Measurements from ENCODE around the gene CDHR3. TPM values are rescaled to one million over a fixed set of nuclear protein-coding genes. Genes with fewer than 3 reads are reported as not detected.

CDHR3 gene
- total and polyA plus RNA-seq, 2 of the 8 experiments (the other 6 are each of a cell fraction or from before 2014, with no cell fraction given) = 6.4 to 6.8 TPM

DNA sequence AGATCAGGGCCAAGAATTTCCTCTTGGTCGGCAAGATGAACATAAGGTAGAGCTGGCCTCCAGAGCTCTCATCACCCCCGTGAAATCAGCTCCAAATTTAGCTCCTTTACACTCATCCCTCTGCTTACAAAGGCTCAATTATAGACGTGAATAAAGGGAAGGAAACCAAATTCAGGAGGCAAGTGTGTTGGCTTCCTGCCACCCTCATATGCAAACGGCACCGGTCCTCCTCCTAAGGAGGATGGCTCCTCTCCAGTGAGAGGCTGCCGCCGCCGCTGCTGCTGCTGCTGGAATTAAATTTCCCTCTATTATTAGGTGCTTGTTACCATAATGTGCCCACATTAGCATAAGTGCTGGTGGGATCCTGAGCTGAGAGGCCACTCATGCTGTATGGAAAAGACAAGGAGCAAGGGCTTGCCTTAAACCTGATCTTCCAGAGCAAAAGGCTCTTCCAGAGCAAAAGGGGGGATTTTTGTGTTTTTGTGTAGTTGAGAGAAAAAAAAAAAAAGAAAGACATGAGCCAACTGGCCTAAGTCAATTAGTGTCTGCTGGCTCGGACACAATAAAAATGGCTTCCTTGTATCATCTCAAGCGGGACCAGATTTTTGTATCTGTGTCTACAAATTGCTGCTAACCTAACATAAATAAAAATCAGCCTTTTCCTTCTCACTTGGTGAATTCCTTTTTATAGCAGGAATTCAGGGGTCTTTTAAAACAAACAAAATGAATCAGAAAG lies 68.4 kb downstream of the CDHR3 start:
- H4K20me1 ChIP-seq (replicated peaks in 1 of 2; ENCODE audit: control insufficient read depth in 1 of 2, insufficient read depth in 2 of 2, low read length in 2 of 2) = no peaks in the 10 kb centered on the region
- no peaks in the 10 kb centered on the region for H3K27me3 ChIP-seq (replicated peaks in 1 of 4; ENCODE audit: control insufficient read depth in 3 of 4, extremely low read depth in 1 of 4, insufficient read depth in 3 of 4, low read length in 3 of 4)
- WGBS, 2 experiments (ENCODE audit: extremely low coverage in 1 of 2, insufficient coverage in 1 of 2, insufficient read length in 1 of 2, insufficient replicate concordance in 2 of 2, low coverage in 1 of 2, low lambda C conversion rate in 2 of 2, missing lambda C conversion rate in 1 of 2) = 48% methylated on average over 10 of the region's 10 CpGs; no CpG with 5 or more reads in 1 of the 2 experiments
- H3K4me1 ChIP-seq (replicated peaks in 1 of 4; ENCODE audit: control insufficient read depth in 3 of 4, insufficient read depth in 4 of 4, low read length in 3 of 4) = peaks cover 0 to 16% (median 5%) of the 10 kb centered on the region in 4 experiments; a peak in 5 of 7 replicates
- H2BK12ac ChIP-seq (ENCODE audit: low read depth, low read length) = peak overlapping the region; percentile 54; the same call in 1 of the 2 replicates
- no peak for TF ChIP-seq POU5F1 (IDR thresholded peaks at IDR 0.05; ENCODE audit: low read depth, low read length)
- TF ChIP-seq SUZ12 (IDR thresholded peaks at IDR 0.05; ENCODE audit: low read length) = no peak
- TF ChIP-seq JUND (IDR thresholded peaks at IDR 0.05; ENCODE audit: low read length) = no peak
- TF ChIP-seq SAP30 (IDR thresholded peaks at IDR 0.05; ENCODE audit: insufficient read depth, insufficient replicate concordance, low read length) = no peak
- no peak for TF ChIP-seq TAF7 (optimal IDR thresholded peaks at IDR 0.05; ENCODE audit: borderline replicate concordance, low read depth, low read length)
- no peak for TF ChIP-seq EP300 (IDR thresholded peaks at IDR 0.05; ENCODE audit: borderline replicate concordance in 1 of 2, low read depth in 2 of 2, low read length in 2 of 2)
- no peak for TF ChIP-seq RXRA (IDR thresholded peaks at IDR 0.05; ENCODE audit: insufficient read depth, low read depth, low read length)
- TF ChIP-seq SIRT6 (IDR thresholded peaks at IDR 0.05; ENCODE audit: low read length) = no peak
- no peak for TF ChIP-seq HDAC2 (IDR thresholded peaks at IDR 0.05; ENCODE audit: borderline replicate concordance in 1 of 2, low read depth in 2 of 2, low read length in 2 of 2)
- no peak for TF ChIP-seq PHF8 (conservative IDR thresholded peaks at IDR 0.05; ENCODE audit: low read depth, low read length)
- H2BK5ac ChIP-seq (ENCODE audit: low read depth, low read length) = peak overlapping the region; percentile 66
- POLR2A ChIA-PET (ENCODE audit: partially characterized antibody) = no interaction called here
- H3K9me3 ChIP-seq (ENCODE audit: insufficient read depth in 2 of 2, low read depth in 1 of 2, low read length in 1 of 2) = no peaks in the 10 kb centered on the region
- H3K23ac ChIP-seq (ENCODE audit: insufficient read length) = no peak overlapping the region
- no peak overlapping the region for H3K56ac ChIP-seq (replicated peaks; ENCODE audit: insufficient read length, low read depth, low read length)
- 0 out of 2 replicates have a peak overlapping the region, but pooled peaks have one; percentile 6 for H2BK20ac ChIP-seq (ENCODE audit: low read length)
- H3K9ac ChIP-seq (replicated peaks in 1 of 4; ENCODE audit: extremely low read depth in 1 of 4, low read depth in 3 of 4, low read length in 3 of 4) = no peak overlapping the region
- no peak overlapping the region for H2BK120ac ChIP-seq (replicated peaks; ENCODE audit: low read depth, low read length)
- H3K23me2 ChIP-seq (ENCODE audit: low read depth, low read length) = no peaks in the 10 kb centered on the region
- peak overlapping the region in 1 of 2 experiments; percentile 26; a peak in 1 of 4 replicates for H3K4me2 ChIP-seq (ENCODE audit: insufficient read depth in 1 of 2, low read depth in 2 of 2, low read length in 2 of 2)
- H3K4ac ChIP-seq (replicated peaks; ENCODE audit: insufficient read length, low read depth, low read length) = no peak overlapping the region
- peak overlapping the region; percentile 57; the same call in 1 of the 2 replicates for H2AFZ ChIP-seq (ENCODE audit: low read length)
- H3K14ac ChIP-seq (ENCODE audit: insufficient read length) = no peak overlapping the region
- H4K91ac ChIP-seq (replicated peaks; ENCODE audit: insufficient read length, low read length) = no peak overlapping the region
- H3K4me3 ChIP-seq (ENCODE audit: extremely low read depth in 1 of 4, insufficient read depth in 2 of 4, low read depth in 3 of 4, low read length in 4 of 4) = no peak overlapping the region; a peak in 1 of 8 replicates
- 0 out of 2 replicates have a peak overlapping the region, but pooled peaks have one; percentile 48 for H3K18ac ChIP-seq (ENCODE audit: extremely low read depth, low read length)
- no peaks in the 10 kb centered on the region for H3K79me2 ChIP-seq (ENCODE audit: control insufficient read depth in 1 of 2, insufficient read depth in 2 of 2, low read length in 2 of 2)
- H3K79me1 ChIP-seq (ENCODE audit: low read depth, low read length) = no peaks in the 10 kb centered on the region
- no peak overlapping the region for H3K27ac ChIP-seq (ENCODE audit: low read depth, low read length)
- H3K36me3 ChIP-seq (ENCODE audit: control insufficient read depth in 2 of 4, insufficient read depth in 4 of 4, low read length in 3 of 4) = no peaks in the 10 kb centered on the region
- CTCF ChIA-PET (ENCODE audit: partially characterized antibody) = interaction anchor here (0.6 to 18.0 kb wide), 23 partner anchors 11 to 392 kb away, joined by 3 to 265 read pairs (median 4); partner anchors contain the start of gene ATXN7L1
- no peak overlapping the region for H2AK5ac ChIP-seq (ENCODE audit: low read depth, low read length)
- DNase-seq (ENCODE audit: low read depth in 1 of 2, low spot score in 2 of 2) = no peak
- H4K5ac ChIP-seq (ENCODE audit: insufficient read length, low read depth, low read length) = no peak overlapping the region
- FAIRE-seq = no peak
- no peak overlapping the region for H2BK15ac ChIP-seq (ENCODE audit: low read length)
- H4K8ac ChIP-seq (ENCODE audit: extremely low read depth, insufficient read depth, low read length) = no peak overlapping the region
